ENCODE data around the gene CBS.
"Not testable (repeated sequence)": the region's sequence is repeated elsewhere in the genome, so short reads cannot be mapped to it uniquely, and the experiment has no call there.

- TF ChIP-seq CTCF, EZH2 (IDR thresholded peaks at IDR 0.05): not testable (repeated sequence)
Observed at GRCh38 chr21:43036889-43037288, 38.7 kb downstream of the CBS start.

Data from neural progenitor cell (in vitro differentiated cells).